Sigmoid colon (tissue), 4 donors: ENCODE measurements around the gene PPP1R12A.

Experiments
- POLR2A ChIP-seq, 2 donors: fragments of 450-650 bp; IDR thresholded peaks; one replicate each; pipeline ENCODE4 v1.6.1; 2016; ENCODE audit warnings: antibody characterized with exemption in 2 of 2, mild to moderate bottlenecking in 2 of 2, moderate library complexity in 2 of 2
- POLR2AphosphoS5 ChIP-seq, 4 donors: sonication (generic); formaldehyde crosslinking; IDR thresholded peaks; one replicate each; pipeline ENCODE4 v1.6.1; 2017; ENCODE audit warnings: antibody characterized with exemption in 4 of 4
- TF ChIP-seq, protein P1 (sequence below), 4 experiments: fragments of 450-650 bp in 3 of 4; fragments of 200-600 bp in 1 of 4; IDR thresholded peaks; one replicate each; pipeline ENCODE4 v1.5.1; 2016 to 2019; ENCODE audit warnings: antibody characterized with exemption in 4 of 4, mild to moderate bottlenecking in 3 of 4, moderate library complexity in 2 of 4

DNA sequence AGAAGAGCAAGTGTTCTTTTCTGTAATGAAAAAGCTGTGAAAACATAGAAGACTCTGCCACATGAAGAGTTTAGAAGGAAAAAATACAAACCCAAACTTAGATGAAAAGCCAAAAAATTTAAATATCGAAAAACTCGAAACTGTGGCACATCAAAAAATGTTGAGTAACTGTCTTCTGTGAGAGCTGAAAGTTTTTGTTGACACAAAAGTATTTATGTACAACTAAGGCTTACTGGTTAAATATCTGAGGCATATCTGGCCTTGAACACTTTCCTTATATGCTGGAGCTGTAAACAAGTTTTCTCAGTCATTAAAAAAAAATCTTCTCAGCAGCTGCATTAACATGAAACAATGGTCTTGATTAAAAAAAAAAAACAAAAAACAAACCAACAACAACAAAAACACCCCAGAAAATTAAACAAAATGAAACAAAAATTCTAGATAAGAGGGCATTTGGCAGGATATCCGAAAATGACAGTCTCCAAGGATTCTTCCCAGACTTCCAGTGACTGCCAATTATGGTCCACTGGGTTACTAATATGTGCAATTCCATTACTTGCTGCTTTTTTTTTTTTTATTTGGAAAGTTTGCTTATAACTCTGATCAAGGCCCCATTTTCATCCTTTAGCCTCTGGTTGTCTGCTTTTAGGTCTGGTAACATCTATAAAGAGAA lies 159.4 kb downstream of the PPP1R12A start:
- TF ChIP-seq, protein P1, sequence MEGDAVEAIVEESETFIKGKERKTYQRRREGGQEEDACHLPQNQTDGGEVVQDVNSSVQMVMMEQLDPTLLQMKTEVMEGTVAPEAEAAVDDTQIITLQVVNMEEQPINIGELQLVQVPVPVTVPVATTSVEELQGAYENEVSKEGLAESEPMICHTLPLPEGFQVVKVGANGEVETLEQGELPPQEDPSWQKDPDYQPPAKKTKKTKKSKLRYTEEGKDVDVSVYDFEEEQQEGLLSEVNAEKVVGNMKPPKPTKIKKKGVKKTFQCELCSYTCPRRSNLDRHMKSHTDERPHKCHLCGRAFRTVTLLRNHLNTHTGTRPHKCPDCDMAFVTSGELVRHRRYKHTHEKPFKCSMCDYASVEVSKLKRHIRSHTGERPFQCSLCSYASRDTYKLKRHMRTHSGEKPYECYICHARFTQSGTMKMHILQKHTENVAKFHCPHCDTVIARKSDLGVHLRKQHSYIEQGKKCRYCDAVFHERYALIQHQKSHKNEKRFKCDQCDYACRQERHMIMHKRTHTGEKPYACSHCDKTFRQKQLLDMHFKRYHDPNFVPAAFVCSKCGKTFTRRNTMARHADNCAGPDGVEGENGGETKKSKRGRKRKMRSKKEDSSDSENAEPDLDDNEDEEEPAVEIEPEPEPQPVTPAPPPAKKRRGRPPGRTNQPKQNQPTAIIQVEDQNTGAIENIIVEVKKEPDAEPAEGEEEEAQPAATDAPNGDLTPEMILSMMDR (IDR thresholded peaks at IDR 0.05): no peak
- TF ChIP-seq POLR2A (IDR thresholded peaks at IDR 0.05): no peak
- TF ChIP-seq POLR2AphosphoS5 (IDR thresholded peaks at IDR 0.05): no peak
